Measurements from ENCODE around the gene PLGRKT.

PLGRKT gene

GRCh38 chr9:5315187-5315923 is 122.4 kb downstream of the PLGRKT start:
- DNase-seq = no peak

- DNase-seq = no peak
These were observed 126.9 kb downstream of the PLGRKT start for GRCh38 chr9:5310851-5311250.

All from anterior cingulate cortex (tissue), 58 donors.